Activated CD4-positive, CD25-positive, alpha-beta regulatory T cell treated with anti-CD3 and anti-CD28 coated beads, Interleukin-2, amount 50 U/mL, for 16 hours (primary cell): Measurements from ENCODE around the gene GNG7.
"Not testable (repeated sequence)": the region's sequence is repeated elsewhere in the genome, so short reads cannot be mapped to it uniquely, and the experiment has no call there.

Experiments
- DNase-seq: peaks from one replicate; pipeline ENCODE4 v3.0.0-alpha.2; 2020; ENCODE audit warnings: low read depth, low spot score

GNG7 gene

DNA sequence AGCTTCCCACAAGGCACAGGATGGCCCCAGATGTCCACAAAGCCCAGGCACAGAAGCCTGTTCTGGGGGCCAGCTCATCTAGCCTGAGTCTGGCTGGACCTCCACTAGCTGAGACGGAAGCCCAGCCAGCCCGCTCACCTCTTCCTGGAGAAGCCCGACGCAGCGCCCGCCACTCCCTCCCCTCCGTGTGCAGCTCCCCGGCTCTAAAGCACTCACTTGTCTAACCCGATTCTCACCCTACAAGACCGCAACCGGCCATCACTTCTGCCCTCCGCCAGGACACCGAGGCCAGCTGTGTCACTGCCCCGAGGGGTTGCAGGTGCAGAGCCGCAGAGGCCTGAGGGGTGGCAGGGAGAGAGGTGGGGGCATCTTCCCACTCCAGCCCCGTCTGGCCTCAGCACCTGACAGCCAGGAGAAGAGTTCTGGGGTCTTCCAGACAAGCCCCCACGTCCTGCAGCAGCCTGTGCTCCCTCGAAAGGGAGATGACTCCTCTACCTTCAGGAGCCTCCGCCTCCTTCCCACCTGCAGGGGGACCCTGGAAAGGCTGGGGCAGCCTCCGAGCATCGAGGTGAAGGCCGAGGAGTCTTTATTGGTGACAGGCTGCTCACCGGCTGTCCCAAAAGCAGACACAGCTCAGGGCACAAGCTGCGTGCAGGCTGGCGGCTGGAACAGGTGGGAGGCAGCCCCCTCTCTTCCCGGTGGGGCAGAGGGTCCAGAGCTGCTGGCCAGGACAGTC lies 24.6 kb upstream of the GNG7 start:
- no peak for DNase-seq

- DNase-seq = no peak
Observed at GRCh38 chr19:2726160-2726855, 23.8 kb upstream of the GNG7 start.

DNA sequence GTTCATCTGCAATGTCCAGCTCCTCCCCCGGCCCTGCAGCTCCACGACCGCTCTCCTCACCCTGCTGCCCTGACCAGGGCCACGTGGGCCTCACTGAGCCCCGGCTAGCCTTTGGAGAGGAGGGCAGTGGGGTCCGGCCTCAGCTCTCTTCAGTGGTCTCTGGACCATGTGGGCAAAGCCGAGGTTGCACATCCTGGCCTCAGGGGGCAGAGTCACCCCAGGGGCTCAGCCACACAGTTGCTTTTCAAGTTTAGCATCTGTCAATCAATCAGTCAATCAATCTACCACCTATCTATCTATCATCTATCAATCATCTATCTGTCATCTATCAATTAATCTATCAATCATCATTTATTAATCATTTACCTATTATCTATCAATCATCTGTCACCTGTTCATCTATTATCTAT lies 21.7 kb upstream of the GNG7 start:
- DNase-seq = no peak

- no peak for DNase-seq
Observed at GRCh38 chr19:2723747-2724146, 21.3 kb upstream of the GNG7 start.

- no peak for DNase-seq
Observed at GRCh38 chr19:2723345-2723715, 20.8 kb upstream of the GNG7 start.

DNA sequence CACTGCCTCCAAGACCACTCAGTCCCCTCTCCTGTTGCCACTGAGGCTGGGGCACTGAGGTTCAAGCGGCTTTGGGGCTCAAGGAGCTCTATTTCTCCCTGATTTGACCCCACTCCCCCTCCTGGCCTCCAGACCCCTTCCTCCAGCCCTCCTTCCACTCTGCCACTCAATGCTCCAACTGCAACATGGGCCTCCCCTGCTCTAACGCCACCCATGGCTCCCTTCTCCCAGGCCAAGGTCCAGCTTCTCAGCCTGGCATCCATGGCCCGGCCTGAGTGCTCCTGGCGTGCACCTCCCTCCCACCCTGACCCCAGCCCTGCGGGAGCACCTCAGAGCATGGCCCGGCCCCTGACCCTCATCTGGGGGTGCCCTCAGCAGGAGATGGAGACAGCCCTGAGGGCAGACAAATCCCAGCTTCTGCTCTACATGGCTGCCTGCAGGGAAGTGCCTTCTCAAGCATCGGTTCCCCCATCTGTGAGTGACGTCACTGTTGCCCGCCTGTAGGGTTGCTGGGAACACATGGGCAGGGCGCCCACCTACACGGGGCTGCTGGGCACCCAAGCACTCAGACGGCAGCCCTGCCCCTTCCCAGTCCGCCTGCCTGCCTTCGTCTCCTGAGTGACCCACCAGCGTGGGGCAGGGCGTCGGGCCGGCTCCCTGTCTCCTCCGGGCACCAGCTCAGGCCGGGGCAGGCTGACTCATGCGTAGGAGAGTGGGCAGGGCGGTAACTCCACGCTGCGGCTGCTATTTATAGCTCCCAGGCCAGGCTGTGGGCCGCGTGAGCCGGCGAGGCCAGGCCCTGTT lies 20.2 kb upstream of the GNG7 start:
- DNase-seq = no peak

GRCh38 chr19:2721570-2722540 lies 19.4 kb upstream of the GNG7 start:
- no peak for DNase-seq

- no peak for DNase-seq
Observed at GRCh38 chr19:2720777-2721569, 18.5 kb upstream of the GNG7 start, which contains the start of gene DIRAS1. TSS of gene DIRAS1 (minus strand) at chr19:2721372. CDS start at chr19:2717806, 3,566 bp downstream.

- no peak for DNase-seq
Observed at GRCh38 chr19:2719920-2720776, 17.7 kb upstream of the GNG7 start.

GRCh38 chr19:2719232-2719735 lies 16.8 kb upstream of the GNG7 start:
- no peak for DNase-seq

GRCh38 chr19:2717638-2718541 lies 15.4 kb upstream of the GNG7 start:
- DNase-seq = no peak

GRCh38 chr19:2716722-2717637 lies 14.5 kb upstream of the GNG7 start:
- DNase-seq = no peak

- no peak for DNase-seq
Observed at GRCh38 chr19:2716275-2716650, 13.8 kb upstream of the GNG7 start.

GRCh38 chr19:2715470-2716274 lies 13.2 kb upstream of the GNG7 start:
- DNase-seq = no peak

DNA sequence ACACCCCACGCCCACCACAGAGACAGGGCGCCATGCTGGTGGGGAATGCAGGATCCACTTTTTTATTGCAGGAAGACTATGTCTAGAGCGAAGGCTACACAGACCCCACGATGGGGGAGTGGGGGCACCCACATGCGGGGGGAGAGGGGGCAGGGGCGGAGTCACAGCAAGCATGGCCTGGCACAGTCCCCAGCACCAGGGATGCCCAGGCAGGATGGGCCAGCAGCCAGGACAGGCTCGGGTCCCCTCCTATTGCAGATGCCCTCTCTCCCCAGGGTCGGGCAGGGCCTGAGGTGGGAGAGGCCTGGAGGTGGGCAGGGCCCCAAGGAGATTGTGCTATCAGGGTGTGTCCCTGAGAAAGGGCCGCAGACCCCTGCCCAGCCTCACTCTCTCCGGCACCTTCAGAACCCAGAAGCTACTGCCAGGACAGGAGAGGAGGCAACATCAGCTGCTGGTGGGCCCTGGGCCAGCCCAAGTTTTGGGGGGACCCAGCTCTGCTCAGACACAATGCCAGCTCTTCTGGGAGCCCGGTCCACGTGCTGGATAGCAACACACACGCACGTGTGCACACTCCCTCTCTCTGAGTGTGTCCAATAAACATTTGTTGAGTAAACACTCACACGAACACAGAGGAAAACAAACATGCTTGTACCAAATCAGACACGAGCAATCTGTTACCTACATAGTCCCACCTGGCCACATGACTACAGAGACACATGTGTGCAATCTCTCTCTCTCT lies 12.2 kb upstream of the GNG7 start:
- DNase-seq = no peak

DNA sequence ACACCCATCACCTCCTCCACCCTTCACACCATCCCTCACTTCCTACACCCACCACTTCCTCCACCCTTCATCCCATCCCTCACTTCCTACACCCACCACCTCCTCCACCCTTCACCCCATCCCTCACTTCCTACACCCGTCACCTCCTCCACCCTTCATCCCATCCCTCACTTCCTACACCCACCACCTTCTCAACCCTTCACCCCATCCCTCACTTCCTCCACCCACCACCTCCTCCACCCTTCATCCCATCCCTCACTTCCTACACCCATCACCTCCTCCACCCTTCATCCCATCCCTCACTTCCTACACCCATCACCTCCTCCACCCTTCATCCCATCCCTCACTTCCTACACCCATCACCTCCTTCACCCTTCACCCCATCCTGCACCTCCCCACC lies 11.6 kb upstream of the GNG7 start:
- not testable (repeated sequence) for DNase-seq
